Mesenchymal stem cell (in vitro differentiated cells and primary cell): ENCODE data around the gene PSMB11.

Experiments
- DNase-seq: peaks from one replicate; pipeline ENCODE4 v3.0.0-alpha.2; 2013
- H2AFZ ChIP-seq: one replicate; pipeline ENCODE4 v1.6.1; 2013; ENCODE audit warnings: low read depth, mild to moderate bottlenecking, control low read depth, inconsistent platforms, low read length, moderate library complexity
- H2AK5ac ChIP-seq: 2 replicates; pipeline ENCODE4 v1.6.1; 2013; ENCODE audit warnings: low read length, moderate library complexity, mild to moderate bottlenecking, inconsistent platforms; ENCODE audit not compliant: severe bottlenecking
- H2BK120ac ChIP-seq: one replicate; pipeline ENCODE4 v1.6.1; 2013; ENCODE audit warnings: low read depth, mild to moderate bottlenecking, inconsistent platforms, low read length, moderate library complexity
- H2BK12ac ChIP-seq, 2 experiments: one replicate each; pipeline ENCODE4 v1.6.1; 2013; ENCODE audit warnings: inconsistent platforms in 2 of 2, low read length in 2 of 2, mild to moderate bottlenecking in 2 of 2, moderate library complexity in 2 of 2, control low read depth in 1 of 2
- H2BK15ac ChIP-seq: one replicate; pipeline ENCODE4 v1.6.1; 2013; ENCODE audit warnings: mild to moderate bottlenecking, low read depth, inconsistent platforms; ENCODE audit not compliant: poor library complexity, severe bottlenecking
- H2BK5ac ChIP-seq: 2 replicates; pipeline ENCODE4 v1.6.1; 2013; ENCODE audit warnings: low read depth, mild to moderate bottlenecking, low read length, control low read depth, inconsistent platforms; ENCODE audit not compliant: poor library complexity, severe bottlenecking
- H3K14ac ChIP-seq, 2 experiments: one replicate each; pipeline ENCODE4 v1.6.1; 2013; ENCODE audit warnings: inconsistent platforms in 2 of 2, low read length in 2 of 2, control low read depth in 1 of 2, mild to moderate bottlenecking in 1 of 2, moderate library complexity in 1 of 2
- H3K18ac ChIP-seq, 2 experiments: one replicate each; pipeline ENCODE4 v1.6.1; 2013; ENCODE audit warnings: inconsistent platforms in 2 of 2, low read length in 2 of 2, control low read depth in 1 of 2, low read depth in 1 of 2, mild to moderate bottlenecking in 1 of 2
- H3K23ac ChIP-seq, 2 experiments: one replicate each; pipeline ENCODE4 v1.6.1; 2013; ENCODE audit warnings: inconsistent platforms in 2 of 2, low read length in 2 of 2, mild to moderate bottlenecking in 2 of 2, moderate library complexity in 2 of 2, control low read depth in 1 of 2
- H3K27ac ChIP-seq: 2 replicates; pipeline ENCODE4 v1.5.1; 2013; ENCODE audit warnings: mild to moderate bottlenecking, moderate library complexity, low read length, control low read depth, inconsistent platforms; ENCODE audit not compliant: poor library complexity, severe bottlenecking
- H3K27me3 ChIP-seq, 2 experiments: 2 replicates each; pipeline versions ENCODE4 v1.6.1 to v1.7.0; 2013; ENCODE audit warnings: low read length in 2 of 2, mild to moderate bottlenecking in 2 of 2, moderate library complexity in 2 of 2, control low read depth in 1 of 2, inconsistent platforms in 1 of 2; ENCODE audit not compliant: control insufficient read depth in 1 of 2, insufficient read depth in 1 of 2
- H3K36me3 ChIP-seq, 2 experiments: 2 replicates each; pipeline versions ENCODE4 v1.6.1 to v1.7.0; 2013; ENCODE audit warnings: low read length in 2 of 2, control low read depth in 1 of 2, inconsistent platforms in 1 of 2, low read depth in 1 of 2, mild to moderate bottlenecking in 1 of 2; ENCODE audit not compliant: insufficient read depth in 2 of 2, control insufficient read depth in 1 of 2
- H3K4ac ChIP-seq, 2 experiments: one replicate each; pipeline ENCODE4 v1.6.1; 2013; ENCODE audit warnings: inconsistent platforms in 2 of 2, low read length in 2 of 2, mild to moderate bottlenecking in 2 of 2, moderate library complexity in 2 of 2, control low read depth in 1 of 2, low read depth in 1 of 2
- H3K4me1 ChIP-seq: 2 replicates; pipeline ENCODE4 v1.6.1; 2013; ENCODE audit warnings: low read depth, low read length, control low read depth; ENCODE audit not compliant: control insufficient read depth, insufficient read depth
- H3K4me2 ChIP-seq: 2 replicates; pipeline ENCODE4 v1.6.1; 2013; ENCODE audit warnings: low read length, mild to moderate bottlenecking, inconsistent platforms; ENCODE audit not compliant: poor library complexity, severe bottlenecking
- H3K4me3 ChIP-seq, 2 experiments: 2 replicates each; pipeline versions ENCODE4 v1.5.1 to v1.7.0; 2013; ENCODE audit warnings: low read length in 2 of 2, mild to moderate bottlenecking in 2 of 2, control low read depth in 1 of 2, low read depth in 1 of 2; ENCODE audit not compliant: insufficient read depth in 1 of 2
- H3K79me1 ChIP-seq: replicated peaks from 2 replicates; pipeline ENCODE4 v1.6.1; 2013; ENCODE audit warnings: mild to moderate bottlenecking, control low read depth, low read length, inconsistent platforms; ENCODE audit not compliant: poor library complexity, severe bottlenecking
- H3K9ac ChIP-seq: 2 replicates; pipeline ENCODE4 v1.7.0; 2013; ENCODE audit warnings: mild to moderate bottlenecking, low read length, moderate library complexity
- H3K9me3 ChIP-seq: 2 replicates; pipeline ENCODE4 v1.7.0; 2013; ENCODE audit warnings: mild to moderate bottlenecking, low read length; ENCODE audit not compliant: control insufficient read depth
- H4K8ac ChIP-seq: one replicate; pipeline ENCODE4 v1.6.1; 2013; ENCODE audit warnings: inconsistent platforms, mild to moderate bottlenecking, low read length, moderate library complexity
- H4K91ac ChIP-seq: one replicate; pipeline ENCODE4 v1.6.1; 2013; ENCODE audit warnings: mild to moderate bottlenecking, low read length, inconsistent platforms
- WGBS: methylation state at CpG from one replicate; pipeline ENCODE4 v1.1.7; 2013; ENCODE audit warnings: mixed read lengths; 5-methylcytosine and 5-hydroxymethylcytosine counted together

The PSMB11 gene

DNA sequence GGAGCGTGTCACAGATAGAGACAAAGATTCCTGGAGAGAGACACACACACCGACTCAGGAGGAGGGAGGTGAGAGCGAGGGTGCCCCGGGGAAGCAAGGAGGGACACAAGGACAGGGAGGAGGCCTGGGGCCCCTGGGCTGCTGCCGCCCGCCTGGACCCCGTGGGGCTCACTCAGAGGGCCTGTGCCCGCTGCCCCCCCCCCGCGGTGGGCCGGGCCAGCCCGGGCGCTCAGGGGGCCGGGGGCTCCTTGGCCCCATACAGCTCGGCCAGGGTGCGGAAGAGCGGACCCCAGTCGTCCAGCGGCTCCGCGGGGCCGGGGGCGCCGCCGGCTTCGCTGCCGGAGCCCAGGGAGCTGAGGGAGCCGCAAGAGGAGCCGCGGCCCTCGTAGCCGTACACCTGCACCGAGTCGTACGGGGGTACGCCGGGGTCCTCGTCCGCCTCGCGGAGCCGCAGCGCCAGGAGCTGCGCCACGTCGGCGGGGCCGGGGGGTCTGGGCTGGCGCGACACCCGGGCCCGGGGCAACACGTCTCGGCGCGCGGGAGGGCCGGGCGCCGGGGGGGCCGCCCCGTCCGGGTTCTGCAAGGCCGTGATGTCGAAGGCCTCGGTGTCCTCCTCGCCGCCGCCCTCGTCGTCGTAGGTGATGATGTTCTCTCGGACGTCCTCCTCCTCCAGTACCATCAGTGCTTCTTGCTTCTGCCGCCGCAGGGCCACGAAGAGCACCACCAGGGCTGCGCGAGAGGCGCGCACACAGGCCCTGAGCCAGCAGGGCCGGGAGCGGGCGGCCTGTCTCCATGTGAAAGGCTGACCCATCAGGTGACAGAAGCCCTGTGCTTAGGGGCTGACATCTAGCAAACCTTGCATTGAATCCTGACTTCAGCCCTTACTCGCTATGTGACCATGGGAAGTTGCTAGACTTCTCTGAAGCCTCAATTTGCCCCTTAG is 6.0 kb downstream of the PSMB11 start:
- no peak overlapping the region for H2BK5ac ChIP-seq
- H3K4ac ChIP-seq, result no peak overlapping the region
- no peak overlapping the region for H2BK12ac ChIP-seq
- no peaks in the 10 kb centered on the region for H3K27me3 ChIP-seq
- no peak for DNase-seq
- H3K9me3 ChIP-seq, result no peaks in the 10 kb centered on the region
- H4K8ac ChIP-seq, result no peak overlapping the region
- H2AFZ ChIP-seq, result no peak overlapping the region
- H3K36me3 ChIP-seq, result peaks cover 0 to 38% of the 10 kb centered on the region in 2 experiments
- H2BK15ac ChIP-seq, result no peak overlapping the region
- H2BK120ac ChIP-seq, result no peak overlapping the region
- no peak overlapping the region for H4K91ac ChIP-seq
- H3K79me1 ChIP-seq, result no peaks in the 10 kb centered on the region
- no peak overlapping the region for H3K4me3 ChIP-seq
- no peak overlapping the region for H3K14ac ChIP-seq
- no peak overlapping the region for H3K18ac ChIP-seq
- no peak overlapping the region for H2AK5ac ChIP-seq
- 98% methylated on average over 80 of the region's 85 CpGs for WGBS
- no peak overlapping the region for H3K23ac ChIP-seq
- no peak overlapping the region for H3K4me2 ChIP-seq
- no peak overlapping the region for H3K9ac ChIP-seq
- no peak overlapping the region for H3K27ac ChIP-seq
- H3K4me1 ChIP-seq, result peaks cover 13% of the 10 kb centered on the region

DNA sequence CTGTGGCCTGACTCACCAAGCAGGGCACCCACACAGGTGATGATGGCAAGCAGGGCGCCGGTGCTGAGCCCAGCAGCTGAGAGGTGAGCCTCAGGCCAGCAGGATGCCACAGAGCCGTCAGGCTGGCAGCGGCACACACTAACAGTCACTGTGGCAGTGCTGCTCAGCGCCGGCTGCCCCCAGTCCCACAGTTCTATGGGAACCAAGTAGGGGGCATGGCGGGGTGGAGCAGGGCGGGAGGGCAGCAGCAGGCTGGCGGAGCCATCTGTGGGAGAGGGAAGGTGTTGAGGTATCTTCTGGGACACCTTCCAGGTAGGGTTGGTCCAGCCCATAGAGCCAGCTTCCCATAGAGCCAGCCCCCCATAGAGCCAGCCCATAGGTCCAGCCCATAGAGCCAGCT is 7.0 kb downstream of the PSMB11 start:
- H3K14ac ChIP-seq, result no peak overlapping the region
- no peak overlapping the region for H3K4me2 ChIP-seq
- peaks cover 0 to 43% of the 10 kb centered on the region in 2 experiments for H3K36me3 ChIP-seq
- H3K27me3 ChIP-seq, result no peaks in the 10 kb centered on the region
- H3K4ac ChIP-seq, result no peak overlapping the region
- H4K91ac ChIP-seq, result peak overlapping the region; percentile 46
- H2BK15ac ChIP-seq, result no peak overlapping the region
- peaks cover 13% of the 10 kb centered on the region for H3K4me1 ChIP-seq
- no peak overlapping the region for H3K27ac ChIP-seq
- no peak overlapping the region for H2BK12ac ChIP-seq
- DNase-seq, result no peak
- no peak overlapping the region for H3K23ac ChIP-seq
- no peaks in the 10 kb centered on the region for H3K9me3 ChIP-seq
- no peak overlapping the region for H4K8ac ChIP-seq
- H3K9ac ChIP-seq, result no peak overlapping the region
- no peak overlapping the region for H2AK5ac ChIP-seq
- no peaks in the 10 kb centered on the region for H3K79me1 ChIP-seq
- WGBS, result 96% methylated on average over 7 of the region's 9 CpGs
- H3K4me3 ChIP-seq, result no peak overlapping the region
- H3K18ac ChIP-seq, result no peak overlapping the region
- H2BK5ac ChIP-seq, result no peak overlapping the region
- H2BK120ac ChIP-seq, result no peak overlapping the region
- H2AFZ ChIP-seq, result no peak overlapping the region

DNA sequence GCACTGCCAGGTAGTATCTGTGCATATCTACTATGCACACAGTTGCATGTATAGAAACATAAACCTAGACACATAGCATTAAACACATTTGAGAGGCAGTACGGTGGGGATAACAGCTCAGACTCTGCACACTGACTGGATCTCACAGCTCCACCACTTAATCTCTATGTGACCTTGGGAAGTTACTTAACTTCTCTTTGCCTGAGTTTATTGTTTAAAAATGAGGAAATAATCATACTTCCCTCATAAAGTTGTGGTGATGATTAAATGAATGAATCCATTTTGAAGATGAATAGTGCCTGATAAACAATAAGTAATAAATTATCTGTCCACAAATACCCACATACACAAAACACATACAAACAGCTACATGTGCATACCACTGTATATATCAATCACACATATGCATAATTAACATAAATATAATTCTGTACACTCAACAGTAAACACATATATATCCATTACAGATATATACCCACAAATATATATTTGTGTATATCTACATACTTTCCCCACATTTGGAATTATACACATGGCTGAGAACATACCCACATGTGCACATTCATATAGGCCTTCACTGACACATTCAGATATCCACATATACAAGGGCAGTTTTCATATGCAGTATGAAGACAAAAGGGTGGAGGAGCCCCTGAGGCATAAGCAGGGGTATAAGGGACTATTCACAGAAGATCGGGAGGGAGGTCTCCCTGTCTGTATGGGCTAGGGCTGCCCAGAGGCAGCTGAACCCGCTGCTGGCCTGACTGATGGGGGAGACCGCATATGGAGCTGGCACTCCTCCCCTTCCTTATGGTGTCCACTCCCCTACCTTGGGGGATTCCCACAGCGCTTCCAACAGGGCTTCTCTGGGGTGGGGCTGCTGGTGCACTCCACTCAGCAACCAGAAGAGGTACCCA is 9.4 kb downstream of the PSMB11 start:
- Histone ChIP-seq H3K9me3 (no peaks in the 10 kb centered on the region), H2BK5ac (no peak overlapping the region), H3K79me1 (peaks cover 5% of the 10 kb centered on the region), H2AK5ac (no peak overlapping the region), H3K4me2 (no peak overlapping the region), H3K4ac (no peak overlapping the region), H3K9ac (no peak overlapping the region), H3K14ac (no peak overlapping the region), H3K27me3 (no peaks in the 10 kb centered on the region), H3K27ac (no peak overlapping the region), H2BK15ac (no peak overlapping the region), H3K4me3 (no peak overlapping the region), H4K91ac (no peak overlapping the region), H3K18ac (no peak overlapping the region), H3K23ac (no peak overlapping the region), H3K36me3 (peaks cover 0 to 53% of the 10 kb centered on the region in 2 experiments), H2BK12ac (no peak overlapping the region), H3K4me1 (peaks cover 25% of the 10 kb centered on the region), H2AFZ (no peak overlapping the region), H2BK120ac (no peak overlapping the region), H4K8ac (no peak overlapping the region)
- WGBS, result 89% methylated on average over 3 of the region's 5 CpGs
- no peak for DNase-seq

DNA sequence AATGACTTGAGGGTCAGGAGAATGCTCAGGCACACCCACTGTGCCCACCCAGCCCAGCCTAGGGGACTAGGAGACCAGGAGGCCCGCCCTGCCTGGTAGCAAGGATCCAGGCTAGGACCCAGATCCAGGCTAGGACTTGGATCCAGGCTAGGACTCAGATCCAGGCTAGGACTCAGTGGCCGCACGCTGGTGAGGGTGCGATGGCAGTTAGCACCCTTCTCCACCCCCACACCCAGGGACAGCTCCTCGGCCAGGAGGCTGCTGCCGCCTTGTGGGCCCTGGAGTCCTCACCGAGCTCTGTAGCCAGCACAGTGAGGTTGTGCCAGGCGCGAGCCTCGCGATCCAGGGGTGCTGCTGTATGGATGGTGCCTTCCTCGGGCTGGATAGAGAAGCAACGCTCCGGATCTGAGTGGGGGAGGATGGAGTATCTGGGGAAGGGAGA is 10.2 kb downstream of the PSMB11 start:
- Histone ChIP-seq H2AK5ac (no peak overlapping the region), H3K4me1 (peaks cover 27% of the 10 kb centered on the region), H3K14ac (no peak overlapping the region), H4K91ac (no peak overlapping the region), H3K23ac (no peak overlapping the region), H2AFZ (no peak overlapping the region), H2BK15ac (no peak overlapping the region), H3K4me2 (no peak overlapping the region), H3K79me1 (peaks cover 6% of the 10 kb centered on the region), H2BK12ac (no peak overlapping the region), H3K9ac (no peak overlapping the region), H3K36me3 (peaks cover 0 to 51% of the 10 kb centered on the region in 2 experiments), H3K27ac (no peak overlapping the region), H3K18ac (no peak overlapping the region), H3K4me3 (no peak overlapping the region), H3K4ac (no peak overlapping the region), H3K9me3 (no peaks in the 10 kb centered on the region), H2BK120ac (no peak overlapping the region), H4K8ac (no peak overlapping the region), H2BK5ac (no peak overlapping the region), H3K27me3 (no peaks in the 10 kb centered on the region)
- WGBS, result 88% methylated on average over 12 of the region's 14 CpGs
- no peak for DNase-seq
